Calu3 (cell line): ENCODE measurements around the gene RBM14. TPM values are rescaled to one million over a fixed set of nuclear protein-coding genes. Genes with fewer than 3 reads are reported as not detected.
A peak's percentile ranks its signal among the peaks of the same experiment; 100 is the strongest.

Experiments used
- BruUV-seq: library from RNA; stranded (reverse); fragments of 400-500 nt; replicated peaks from 2 replicates; lab custom pipeline; 2021; lab: Mats Ljungman, UMichigan
- CTCF ChIA-PET: fragments of 300-600 bp; sonication (Branson Sonifier 250); formaldehyde crosslinking; loops from one replicate; lab custom pipeline; 2022; ENCODE audit warnings: antibody characterized with exemption; lab: Charles Lee
- DNase-seq: peaks from one replicate; pipeline ENCODE4 v3.0.0; 2022
- H3K27ac Mint-ChIP-seq: one replicate; pipeline ENCODE4 v1.8.0; 2022; ENCODE audit warnings: mixed read lengths; ENCODE audit not compliant: unreplicated experiment
- H3K27me3 Mint-ChIP-seq: one replicate; pipeline ENCODE4 v1.8.0; 2022; ENCODE audit warnings: mixed read lengths; ENCODE audit not compliant: unreplicated experiment
- H3K36me3 Mint-ChIP-seq: one replicate; pipeline ENCODE4 v1.8.0; 2022; ENCODE audit warnings: mild to moderate bottlenecking, moderate library complexity, mixed read lengths; ENCODE audit not compliant: insufficient read depth, unreplicated experiment
- H3K4me1 Mint-ChIP-seq: one replicate; pipeline ENCODE4 v1.8.0; 2022; ENCODE audit warnings: mild to moderate bottlenecking, low read depth, mixed read lengths; ENCODE audit not compliant: unreplicated experiment
- H3K4me3 Mint-ChIP-seq: one replicate; pipeline ENCODE4 v1.8.0; 2022; ENCODE audit warnings: mild to moderate bottlenecking, low read depth, moderate library complexity, mixed read lengths; ENCODE audit not compliant: unreplicated experiment
- H3K9me3 Mint-ChIP-seq: one replicate; pipeline ENCODE4 v1.8.0; 2022; ENCODE audit warnings: low read depth, mixed read lengths; ENCODE audit not compliant: unreplicated experiment
- CTCF ChIP-seq: fragments of 200-600 bp; IDR thresholded peaks from one replicate; pipeline ENCODE4 v1.8.0; 2022; ENCODE audit warnings: antibody characterized with exemption; ENCODE audit not compliant: unreplicated experiment
- intact Hi-C: fragments of 100-400 bp; cut with micrococcal nuclease; formaldehyde crosslinking; loops from one replicate; pipeline ENCODE4 v1.10.0; 2022; ENCODE audit not compliant: unreplicated experiment
- total RNA-seq: library from RNA; stranded (reverse); gene quantifications from 2 replicates; pipeline ENCODE4 v1.2.3, GENCODE V29; 2022

The RBM14 gene
- total RNA-seq, 1 experiment from 2014 or later = 107 TPM

GRCh38 chr11:66631883-66632282, 15.5 kb downstream of the RBM14 start:
- Mint-ChIP-seq H3K9me3 (no peaks in the 10 kb centered on the region), H3K4me1 (no peaks in the 10 kb centered on the region), H3K36me3 (peaks cover 43% of the 10 kb centered on the region), H3K27me3 (no peaks in the 10 kb centered on the region), H3K4me3 (no peak overlapping the region), H3K27ac (no peak overlapping the region)
- CTCF ChIA-PET = no interaction called here
- no TSS peak for BruUV-seq
- intact Hi-C loops = no loop called here
- DNase-seq = no peak
- no peak for TF ChIP-seq CTCF

- BruUV-seq = no TSS peak
- Mint-ChIP-seq H3K27ac (no peak overlapping the region), H3K4me1 (peaks cover 10% of the 10 kb centered on the region), H3K27me3 (no peaks in the 10 kb centered on the region), H3K36me3 (peaks cover 43% of the 10 kb centered on the region), H3K9me3 (no peaks in the 10 kb centered on the region), H3K4me3 (no peak overlapping the region)
- intact Hi-C loops = no loop called here
- CTCF ChIA-PET = no interaction called here
- DNase-seq = no peak
- no peak for TF ChIP-seq CTCF
Observed at GRCh38 chr11:66632952-66633351, 16.5 kb downstream of the RBM14 start.

- no peak for TF ChIP-seq CTCF
- Mint-ChIP-seq H3K4me1 (peaks cover 36% of the 10 kb centered on the region), H3K27ac (no peak overlapping the region), H3K27me3 (no peaks in the 10 kb centered on the region), H3K4me3 (no peak overlapping the region), H3K9me3 (no peaks in the 10 kb centered on the region), H3K36me3 (peaks cover 59% of the 10 kb centered on the region)
- no TSS peak for BruUV-seq
- no peak for DNase-seq
- intact Hi-C loops = no loop called here
- CTCF ChIA-PET = interaction anchor here (0.7 kb wide), 1 partner anchor 229 kb away, joined by 4 read pairs; no protein-coding TSS in a partner anchor
Observed at GRCh38 chr11:66636411-66636810, 20.0 kb downstream of the RBM14 start.

- CTCF ChIA-PET = interaction anchor here (1.2 to 2.0 kb wide), 9 partner anchors 9 to 158 kb away, joined by 3 to 9 read pairs (median 6); partner anchors contain the start of genes CCDC87, CCS, DPP3 and RBM14
Observed at GRCh38 chr11:66637557-66638176, 21.2 kb downstream of the RBM14 start.

More at GRCh38 chr11:66637557-66638176, 21.2 kb downstream of the RBM14 start:
- Mint-ChIP-seq H3K36me3 (peaks cover 72% of the 10 kb centered on the region), H3K27ac (peak overlapping the region; percentile 94), H3K4me3 (peak overlapping the region; percentile 83), H3K27me3 (no peaks in the 10 kb centered on the region), H3K9me3 (no peaks in the 10 kb centered on the region), H3K4me1 (peaks cover 49% of the 10 kb centered on the region)
- no peak for DNase-seq
- intact Hi-C loops = no loop called here
- TSS peak; percentile 81 for BruUV-seq
- TF ChIP-seq CTCF = no peak
